HepG2 (cell line): ENCODE measurements around the gene IMPDH2. TPM values are rescaled to one million over a fixed set of nuclear protein-coding genes. Genes with fewer than 3 reads are reported as not detected.
A peak's percentile ranks its signal among the peaks of the same experiment; 100 is the strongest.

Experiments
- AGO1 ChIP-seq: fragments of 200-400 bp; formaldehyde crosslinking; IDR thresholded peaks from 2 replicates; pipeline ENCODE4 v1.6.1; 2017; ENCODE audit warnings: mild to moderate bottlenecking, low read depth, low read length, moderate library complexity; ENCODE audit not compliant: poor library complexity, severe bottlenecking
- ARNT2 ChIP-seq: sonication (generic); formaldehyde crosslinking; IDR thresholded peaks from 2 replicates; pipeline ENCODE4 v1.8.0; 2022; ENCODE audit warnings: mild to moderate bottlenecking, low read depth, missing genetic modification reagents, moderate library complexity
- EED ChIP-seq: sonication (generic); formaldehyde crosslinking; IDR thresholded peaks from 2 replicates; pipeline ENCODE4 v1.5.0; 2020; ENCODE audit warnings: mild to moderate bottlenecking, missing genetic modification reagents
- FOSL1 ChIP-seq: sonication (generic); formaldehyde crosslinking; IDR thresholded peaks from 2 replicates; pipeline ENCODE4 v1.9.0; 2021; ENCODE audit warnings: missing genetic modification reagents, borderline replicate concordance
- HINFP ChIP-seq: sonication (generic); formaldehyde crosslinking; IDR thresholded peaks from 2 replicates; pipeline ENCODE4 v1.4.0; 2020; ENCODE audit warnings: low read depth, mild to moderate bottlenecking, missing genetic modification reagents
- HNRNPK ChIP-seq: fragments of 200-400 bp; formaldehyde crosslinking; IDR thresholded peaks from 2 replicates; pipeline ENCODE4 v1.6.1; 2018; ENCODE audit warnings: low read length, low read depth, moderate library complexity, mild to moderate bottlenecking; ENCODE audit not compliant: poor library complexity, severe bottlenecking
- IRF2 ChIP-seq: IDR thresholded peaks from 2 replicates; pipeline ENCODE4 v1.6.1; 2018; ENCODE audit warnings: missing genetic modification reagents, missing compliant biosample characterization
- IRX3 ChIP-seq: sonication (generic); formaldehyde crosslinking; IDR thresholded peaks from 2 replicates; pipeline ENCODE4 v1.8.1; 2023; ENCODE audit warnings: mild to moderate bottlenecking, low read depth, missing genetic modification reagents, borderline replicate concordance
- MTA3 ChIP-seq: sonication (generic); formaldehyde crosslinking; IDR thresholded peaks from 2 replicates; pipeline ENCODE4 v1.4.0; 2020; ENCODE audit warnings: missing genetic modification reagents
- MTF1 ChIP-seq: sonication (generic); formaldehyde crosslinking; IDR thresholded peaks from 2 replicates; pipeline ENCODE4 v1.5.0; 2020; ENCODE audit warnings: missing genetic modification reagents
- NFKBIZ ChIP-seq: IDR thresholded peaks from 2 replicates; pipeline ENCODE4 v1.6.1; 2018; ENCODE audit warnings: missing genetic modification reagents, missing compliant biosample characterization
- RFX5 ChIP-seq: IDR thresholded peaks from 2 replicates; pipeline ENCODE4 v1.6.1; 2011; ENCODE audit warnings: low read depth, low read length, improper control_type of control experiment
- TCF7L2 ChIP-seq: IDR thresholded peaks from 2 replicates; pipeline ENCODE4 v1.6.1; 2011; ENCODE audit warnings: mild to moderate bottlenecking, low read depth, low read length, moderate library complexity
- TEF ChIP-seq: sonication (generic); formaldehyde crosslinking; IDR thresholded peaks from 2 replicates; pipeline ENCODE4 v1.5.0; 2020; ENCODE audit warnings: missing genetic modification reagents
- TRIM24 ChIP-seq: sonication (generic); formaldehyde crosslinking; IDR thresholded peaks from 2 replicates; pipeline ENCODE4 v1.8.0; 2022; ENCODE audit warnings: mild to moderate bottlenecking, missing genetic modification reagents
- U2AF1 ChIP-seq: fragments of 200-400 bp; formaldehyde crosslinking; optimal IDR thresholded peaks from 2 replicates; pipeline ENCODE3; 2017; ENCODE audit warnings: mild to moderate bottlenecking, low read depth, low read length
- ZBTB14 ChIP-seq: sonication (generic); formaldehyde crosslinking; IDR thresholded peaks from 2 replicates; pipeline ENCODE4 v1.4.0; 2020; ENCODE audit warnings: missing genetic modification reagents
- ZBTB37 ChIP-seq: sonication (generic); formaldehyde crosslinking; IDR thresholded peaks from 2 replicates; pipeline ENCODE4 v1.4.0; 2020; ENCODE audit warnings: mild to moderate bottlenecking, missing genetic modification reagents
- ZBTB42 ChIP-seq: sonication (generic); formaldehyde crosslinking; IDR thresholded peaks from 2 replicates; pipeline ENCODE4 v1.5.0; 2020; ENCODE audit warnings: mild to moderate bottlenecking, missing genetic modification reagents
- ZKSCAN1 ChIP-seq: fragments of 150-350 bp; IDR thresholded peaks from 2 replicates; pipeline ENCODE4 v1.6.1; 2014; ENCODE audit warnings: low read length
- ZMYM2 ChIP-seq: sonication (generic); formaldehyde crosslinking; IDR thresholded peaks from 2 replicates; pipeline ENCODE4 v1.8.0; 2022; ENCODE audit warnings: mild to moderate bottlenecking, missing genetic modification reagents
- ZNF20 ChIP-seq: sonication (generic); formaldehyde crosslinking; IDR thresholded peaks from 2 replicates; pipeline ENCODE4 v1.4.0; 2020; ENCODE audit warnings: mild to moderate bottlenecking, moderate library complexity, missing genetic modification reagents
- ZNF451 ChIP-seq: sonication (generic); formaldehyde crosslinking; IDR thresholded peaks from 2 replicates; pipeline ENCODE4 v1.5.0; 2020; ENCODE audit warnings: mild to moderate bottlenecking, missing genetic modification reagents
- ZNF556 ChIP-seq: sonication (generic); formaldehyde crosslinking; IDR thresholded peaks from 2 replicates; pipeline ENCODE4 v1.4.0; 2020; ENCODE audit warnings: mild to moderate bottlenecking, missing genetic modification reagents, borderline replicate concordance
- ZNF879 ChIP-seq: sonication (generic); formaldehyde crosslinking; IDR thresholded peaks from 2 replicates; pipeline ENCODE4 v1.8.1; 2023; ENCODE audit warnings: missing genetic modification reagents
- polyA plus RNA-seq, 8 experiments: library from polyadenylated mRNA; depleted of rRNA in 3 of 8; stranded (reverse) in 7 of 8; unstranded in 1 of 8; fragments of >200 nt; fragmentation: Illumina TruSeq in 4 of 8; extraction: Trizol in 4 of 8; gene quantifications; 2 replicates each; pipeline versions ENCODE4 v1.2.1 to v1.2.3, GENCODE V29; 2011 to 2016; ENCODE audit warnings: low read depth in 4 of 8, missing spikeins in 1 of 8, mixed read lengths in 1 of 8; ENCODE audit not compliant: insufficient read depth in 1 of 8
- total RNA-seq, 5 experiments: library from RNA; depleted of rRNA; stranded (reverse); fragments of >200 nt; fragmentation: Illumina TruSeq; extraction: Trizol; gene quantifications; 2 replicates each; pipeline ENCODE4 v1.2.3, GENCODE V29; 2016; ENCODE audit warnings: low read depth in 1 of 5

Gene IMPDH2
- total and polyA plus RNA-seq, 2 of the 13 experiments (the other 11 are each of a cell fraction or from before 2014, with no cell fraction given), result 248 to 260 TPM

- TF ChIP-seq IRF2 (CRISPR knock-in tag) (peak; percentile 94), TCF7L2 (no peak), ZBTB14 (CRISPR knock-in tag) (peak; percentile 67), TEF (CRISPR knock-in tag) (no peak; the same call in 1 of the 2 replicates), ZBTB42 (no peak), IRX3 (CRISPR knock-in tag) (peak; percentile 74; the same call in 1 of the 2 replicates), ZBTB37 (CRISPR knock-in tag) (no peak), ZNF20 (no peak), ZMYM2 (CRISPR knock-in tag) (peak; percentile 65; the same call in 1 of the 2 replicates), ZNF451 (CRISPR knock-in tag) (no peak), ZNF556 (CRISPR knock-in tag) (peak; percentile 84; the same call in 1 of the 2 replicates), ZNF879 (0 out of 2 replicates have a peak, but pooled peaks have one; percentile 40), RFX5 (peak; percentile 19; the same call in 1 of the 2 replicates), MTF1 (CRISPR knock-in tag) (peak; percentile 84), MTA3 (CRISPR knock-in tag) (no peak), NFKBIZ (CRISPR knock-in tag) (peak; percentile 85), AGO1 (peak; percentile 98), HNRNPK (peak; percentile 83), U2AF1 (peak; percentile 30), ZKSCAN1 (no peak), EED (CRISPR knock-in tag) (peak; percentile 91), FOSL1 (CRISPR knock-in tag) (no peak), HINFP (CRISPR knock-in tag) (peak; percentile 81; the same call in 1 of the 2 replicates), TRIM24 (CRISPR knock-in tag) (no peak), ARNT2 (CRISPR knock-in tag) (peak; percentile 95)
Measured at GRCh38 chr3:49028673-49029562, at the start of gene IMPDH2 (continued).
